Peyer's patch (tissue), 4 donors: Measurements from ENCODE around the gene ZBTB18. TPM values are rescaled to one million over a fixed set of nuclear protein-coding genes. Genes with fewer than 3 reads are reported as not detected.
A peak's percentile ranks its signal among the peaks of the same experiment; 100 is the strongest.

Experiments used
- DNase-seq, 3 donors: peaks; one replicate each; pipeline ENCODE4 v3.0.0-alpha.2; 2017 to 2019
- H3K27ac ChIP-seq, 4 donors: fragments of 200-600 bp; sonication (generic); one replicate each; pipeline ENCODE4 v1.5.1; 2016 to 2019
- H3K27me3 ChIP-seq, 2 donors: fragments of 200-600 bp; sonication (generic); one replicate each; pipeline ENCODE4 v1.5.1; 2019
- H3K36me3 ChIP-seq, 3 donors: fragments of 200-600 bp; sonication (generic); one replicate each; pipeline ENCODE4 v1.5.1; 2016 to 2019
- H3K4me1 ChIP-seq, 4 donors: fragments of 200-600 bp; sonication (generic); one replicate each; pipeline ENCODE4 v1.5.1; 2016 to 2019
- H3K4me3 ChIP-seq, 4 donors: fragments of 200-600 bp; sonication (generic); 1 replicate in 3 of 4; 2 replicates in 1 of 4; pipeline ENCODE4 v1.5.1; 2016 to 2019; ENCODE audit warnings: mild to moderate bottlenecking in 1 of 4
- H3K9me3 ChIP-seq, 4 donors: fragments of 200-600 bp; sonication (generic); one replicate each; pipeline ENCODE4 v1.5.1; 2016 to 2019; ENCODE audit warnings: mild to moderate bottlenecking in 1 of 4
- CTCF ChIP-seq, 6 experiments: fragments of 450-650 bp in 4 of 6; fragments of 200-600 bp in 2 of 6; sonication (generic) in 1 of 6; IDR thresholded peaks; one replicate each; pipeline ENCODE4 v1.5.1; 2017 to 2019; ENCODE audit warnings: antibody characterized with exemption in 6 of 6, mild to moderate bottlenecking in 3 of 6, moderate library complexity in 1 of 6
- POLR2A ChIP-seq, 2 donors: fragments of 450-650 bp; IDR thresholded peaks; one replicate each; pipeline ENCODE4 v1.5.1; 2017; ENCODE audit warnings: antibody characterized with exemption in 2 of 2, mild to moderate bottlenecking in 2 of 2, moderate library complexity in 2 of 2
- total RNA-seq, 4 donors: library from RNA; depleted of rRNA; stranded (reverse); fragments of >200 nt; gene quantifications; one replicate each; pipeline ENCODE4 v1.1.0, GENCODE V29; 2016

The ZBTB18 gene
- total RNA-seq, 4 donors from 2014 or later: 17.3 to 31.4 (median 22.5) TPM

- H3K9me3 ChIP-seq: no peaks in the 10 kb centered on the region
- peaks cover 0 to 5% (median 0%) of the 10 kb centered on the region in 4 donors for H3K4me1 ChIP-seq
- peak in 1 of 3 donors; percentile 63 for DNase-seq
These were observed 26.6 kb downstream of the ZBTB18 start for GRCh38 chr1:244077473-244078220.

GRCh38 chr1:244080343-244080929 is 29.4 kb downstream of the ZBTB18 start:
- no peak overlapping the region for H3K4me3 ChIP-seq
- H3K36me3 ChIP-seq: no peaks in the 10 kb centered on the region
- no peak for DNase-seq
- no peaks in the 10 kb centered on the region for H3K4me1 ChIP-seq
- H3K9me3 ChIP-seq: no peaks in the 10 kb centered on the region
- H3K27ac ChIP-seq: no peak overlapping the region
- no peaks in the 10 kb centered on the region for H3K27me3 ChIP-seq
- no peak for TF ChIP-seq CTCF (IDR thresholded peaks at IDR 0.05)
- no peak for TF ChIP-seq POLR2A (IDR thresholded peaks at IDR 0.05)

More at GRCh38 chr1:244077473-244078220, 26.6 kb downstream of the ZBTB18 start:
- H3K36me3 ChIP-seq: no peaks in the 10 kb centered on the region
- H3K27me3 ChIP-seq: no peaks in the 10 kb centered on the region
- TF ChIP-seq CTCF (IDR thresholded peaks at IDR 0.05) (no peak), POLR2A (IDR thresholded peaks at IDR 0.05) (no peak)
- H3K4me3 ChIP-seq: no peak overlapping the region
- no peak overlapping the region for H3K27ac ChIP-seq

GRCh38 chr1:244082969-244083368 is 31.9 kb downstream of the ZBTB18 start:
- H3K4me1 ChIP-seq: no peaks in the 10 kb centered on the region
- H3K9me3 ChIP-seq: no peaks in the 10 kb centered on the region
- H3K36me3 ChIP-seq: no peaks in the 10 kb centered on the region
- no peak overlapping the region for H3K4me3 ChIP-seq
- no peak for TF ChIP-seq CTCF (IDR thresholded peaks at IDR 0.05)
- TF ChIP-seq POLR2A (IDR thresholded peaks at IDR 0.05): no peak
- no peaks in the 10 kb centered on the region for H3K27me3 ChIP-seq
- DNase-seq: no peak
- no peak overlapping the region for H3K27ac ChIP-seq

GRCh38 chr1:244083383-244083943 is 32.4 kb downstream of the ZBTB18 start:
- no peak for DNase-seq
- Histone ChIP-seq H3K27ac (no peak overlapping the region), H3K9me3 (no peaks in the 10 kb centered on the region), H3K36me3 (no peaks in the 10 kb centered on the region), H3K27me3 (no peaks in the 10 kb centered on the region), H3K4me1 (no peaks in the 10 kb centered on the region), H3K4me3 (no peak overlapping the region)
- TF ChIP-seq CTCF (IDR thresholded peaks at IDR 0.05): no peak
- TF ChIP-seq POLR2A (IDR thresholded peaks at IDR 0.05): no peak

GRCh38 chr1:244084763-244085162 is 33.7 kb downstream of the ZBTB18 start:
- no peak overlapping the region for H3K27ac ChIP-seq
- H3K4me1 ChIP-seq: peaks cover 0 to under 1% (median 0%) of the 10 kb centered on the region in 4 donors
- H3K9me3 ChIP-seq: no peaks in the 10 kb centered on the region
- H3K36me3 ChIP-seq: no peaks in the 10 kb centered on the region
- DNase-seq: no peak
- no peaks in the 10 kb centered on the region for H3K27me3 ChIP-seq
- H3K4me3 ChIP-seq: no peak overlapping the region
- TF ChIP-seq POLR2A (IDR thresholded peaks at IDR 0.05): no peak
- no peak for TF ChIP-seq CTCF (IDR thresholded peaks at IDR 0.05)
